ENCODE measurements around the gene AP1G1. TPM values are rescaled to one million over a fixed set of nuclear protein-coding genes. Genes with fewer than 3 reads are reported as not detected.
"Not testable (repeated sequence)": the region's sequence is repeated elsewhere in the genome, so short reads cannot be mapped to it uniquely, and the experiment has no call there.

AP1G1 gene
- total RNA-seq, 1 experiment from 2014 or later, result 139 TPM

- H3K9me3 ChIP-seq, result peaks cover 6% of the 10 kb centered on the region; the same call in 1 of the 2 replicates
- no peaks in the 10 kb centered on the region for H3K27me3 ChIP-seq (replicated peaks; ENCODE audit: control insufficient read depth, insufficient read depth, low read length)
- no TSS peak for BruUV-seq (replicated peaks)
- intact Hi-C loops (cut with micrococcal nuclease; ENCODE audit: unreplicated experiment), result no loop called here
- no peak overlapping the region for H3K4me3 Mint-ChIP-seq (ENCODE audit: unreplicated experiment)
- no peaks in the 10 kb centered on the region for H3K27me3 Mint-ChIP-seq (ENCODE audit: insufficient read depth, unreplicated experiment)
- CTCF ChIA-PET, result no interaction called here
- H3K4me1 ChIP-seq, result no peaks in the 10 kb centered on the region
- POLR2A ChIA-PET, result no interaction called here
- TF ChIP-seq, protein P1, sequence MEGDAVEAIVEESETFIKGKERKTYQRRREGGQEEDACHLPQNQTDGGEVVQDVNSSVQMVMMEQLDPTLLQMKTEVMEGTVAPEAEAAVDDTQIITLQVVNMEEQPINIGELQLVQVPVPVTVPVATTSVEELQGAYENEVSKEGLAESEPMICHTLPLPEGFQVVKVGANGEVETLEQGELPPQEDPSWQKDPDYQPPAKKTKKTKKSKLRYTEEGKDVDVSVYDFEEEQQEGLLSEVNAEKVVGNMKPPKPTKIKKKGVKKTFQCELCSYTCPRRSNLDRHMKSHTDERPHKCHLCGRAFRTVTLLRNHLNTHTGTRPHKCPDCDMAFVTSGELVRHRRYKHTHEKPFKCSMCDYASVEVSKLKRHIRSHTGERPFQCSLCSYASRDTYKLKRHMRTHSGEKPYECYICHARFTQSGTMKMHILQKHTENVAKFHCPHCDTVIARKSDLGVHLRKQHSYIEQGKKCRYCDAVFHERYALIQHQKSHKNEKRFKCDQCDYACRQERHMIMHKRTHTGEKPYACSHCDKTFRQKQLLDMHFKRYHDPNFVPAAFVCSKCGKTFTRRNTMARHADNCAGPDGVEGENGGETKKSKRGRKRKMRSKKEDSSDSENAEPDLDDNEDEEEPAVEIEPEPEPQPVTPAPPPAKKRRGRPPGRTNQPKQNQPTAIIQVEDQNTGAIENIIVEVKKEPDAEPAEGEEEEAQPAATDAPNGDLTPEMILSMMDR (IDR thresholded peaks at IDR 0.05; ENCODE audit: insufficient read depth in 1 of 2, low read depth in 1 of 2, low read length in 1 of 2, severe bottlenecking in 1 of 2, unreplicated experiment in 1 of 2), result no peak
- H3K4me1 Mint-ChIP-seq (ENCODE audit: low read depth, unreplicated experiment), result peaks cover 7% of the 10 kb centered on the region
- H3K9me3 Mint-ChIP-seq (ENCODE audit: unreplicated experiment), result peaks cover 11% of the 10 kb centered on the region
- no peak overlapping the region for H3K4me3 ChIP-seq (ENCODE audit: low read depth, low read length)
- H3K36me3 Mint-ChIP-seq (ENCODE audit: insufficient read depth, unreplicated experiment), result no peaks in the 10 kb centered on the region
- H3K36me3 ChIP-seq (ENCODE audit: control insufficient read depth, insufficient read depth, low read length), result no peaks in the 10 kb centered on the region
- no peak overlapping the region for H3K27ac Mint-ChIP-seq (ENCODE audit: unreplicated experiment)
- no peak for DNase-seq
Measured at GRCh38 chr16:71826533-71827017, 17.9 kb upstream of the AP1G1 start.

GRCh38 chr16:71817155-71817500 lies 8.5 kb upstream of the AP1G1 start:
- H3K4me1 ChIP-seq; DNase-seq; intact Hi-C loops (cut with micrococcal nuclease; ENCODE audit: unreplicated experiment); H3K4me3 Mint-ChIP-seq (ENCODE audit: unreplicated experiment); BruUV-seq (replicated peaks); H3K9me3 ChIP-seq; H3K27me3 Mint-ChIP-seq (ENCODE audit: insufficient read depth, unreplicated experiment); H3K4me1 Mint-ChIP-seq (ENCODE audit: low read depth, unreplicated experiment); H3K36me3 ChIP-seq (ENCODE audit: control insufficient read depth, insufficient read depth, low read length); H3K9me3 Mint-ChIP-seq (ENCODE audit: unreplicated experiment); H3K4me3 ChIP-seq (ENCODE audit: low read depth, low read length); H3K27me3 ChIP-seq (replicated peaks; ENCODE audit: control insufficient read depth, insufficient read depth, low read length); H3K36me3 Mint-ChIP-seq (ENCODE audit: insufficient read depth, unreplicated experiment); H3K27ac Mint-ChIP-seq (ENCODE audit: unreplicated experiment); POLR2A ChIA-PET; CTCF ChIA-PET: not testable (repeated sequence)

DNA sequence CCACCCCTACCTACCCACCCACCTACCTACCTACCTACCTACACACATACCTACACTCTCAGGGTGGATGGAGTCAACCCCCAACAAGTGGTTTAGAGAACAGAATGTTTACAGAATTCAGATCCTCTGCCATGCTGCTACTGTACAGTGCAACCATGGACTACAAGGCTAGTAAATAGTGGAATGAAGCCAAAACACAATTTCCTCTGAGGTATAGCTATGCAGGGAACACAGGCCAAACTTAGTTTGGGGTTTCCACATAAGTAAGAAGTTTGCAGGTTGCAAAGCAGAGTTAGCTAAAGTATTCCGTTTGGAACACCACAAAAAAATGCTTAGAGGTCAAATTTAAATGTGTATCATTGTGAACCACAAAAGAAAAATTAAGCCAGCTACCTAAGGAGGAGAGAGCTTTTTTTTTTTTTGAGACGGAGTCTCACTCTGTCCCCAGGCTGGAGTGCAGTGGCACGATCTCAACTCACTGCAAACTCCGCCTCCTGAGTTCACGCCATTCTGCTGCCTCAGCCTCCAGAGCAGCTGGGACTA lies 2.7 kb upstream of the AP1G1 start:
- DNase-seq, result no peak
- no peaks in the 10 kb centered on the region for H3K36me3 ChIP-seq (ENCODE audit: control insufficient read depth, insufficient read depth, low read length)
- BruUV-seq (replicated peaks), result no TSS peak
- CTCF ChIA-PET, result interaction anchor here (1.1 kb wide), 1 partner anchor 150 kb away, joined by 3 read pairs; no protein-coding TSS in a partner anchor
- H3K4me1 Mint-ChIP-seq (ENCODE audit: low read depth, unreplicated experiment), result no peaks in the 10 kb centered on the region
- H3K4me1 ChIP-seq, result 0 out of 2 replicates have a peak, but pooled peaks cover 16% of the 10 kb centered on the region
- H3K36me3 Mint-ChIP-seq (ENCODE audit: insufficient read depth, unreplicated experiment), result peaks cover 20% of the 10 kb centered on the region
- H3K9me3 ChIP-seq, result no peaks in the 10 kb centered on the region
- H3K27ac Mint-ChIP-seq (ENCODE audit: unreplicated experiment), result no peak overlapping the region
- H3K27me3 Mint-ChIP-seq (ENCODE audit: insufficient read depth, unreplicated experiment), result no peaks in the 10 kb centered on the region
- TF ChIP-seq, protein P1 (IDR thresholded peaks at IDR 0.05; ENCODE audit: insufficient read depth in 1 of 2, low read depth in 1 of 2, low read length in 1 of 2, severe bottlenecking in 1 of 2, unreplicated experiment in 1 of 2), result no peak
- POLR2A ChIA-PET, result no interaction called here
- H3K9me3 Mint-ChIP-seq (ENCODE audit: unreplicated experiment), result no peaks in the 10 kb centered on the region
- intact Hi-C loops (cut with micrococcal nuclease; ENCODE audit: unreplicated experiment), result no loop called here
- H3K4me3 ChIP-seq (ENCODE audit: low read depth, low read length), result no peak overlapping the region
- H3K27me3 ChIP-seq (replicated peaks; ENCODE audit: control insufficient read depth, insufficient read depth, low read length), result no peaks in the 10 kb centered on the region
- no peak overlapping the region for H3K4me3 Mint-ChIP-seq (ENCODE audit: unreplicated experiment)

DNA sequence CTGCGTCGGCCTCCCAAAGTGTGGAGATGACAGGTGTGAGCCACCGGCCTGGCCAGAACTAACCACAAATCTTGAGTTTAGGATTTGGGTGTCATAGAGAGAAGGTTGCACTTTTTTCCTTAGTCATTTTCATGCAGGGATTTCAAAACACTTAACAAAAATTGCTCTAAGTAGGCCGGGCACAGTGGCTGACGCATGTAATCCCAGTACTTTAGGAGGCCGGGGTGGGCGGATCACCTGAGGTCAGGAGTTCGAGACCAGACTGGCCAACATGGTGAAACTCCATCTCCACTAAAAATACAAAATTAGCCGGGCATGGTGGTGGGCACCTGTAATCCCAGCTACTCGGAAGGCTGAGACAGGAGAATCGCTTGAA lies 1.5 kb upstream of the AP1G1 start:
- Mint-ChIP-seq H3K36me3 (ENCODE audit: insufficient read depth, unreplicated experiment) (peaks cover 24% of the 10 kb centered on the region), H3K27ac (ENCODE audit: unreplicated experiment) (peak overlapping the region; percentile 97), H3K4me3 (ENCODE audit: unreplicated experiment) (peak overlapping the region; percentile 93)
- H3K9me3 ChIP-seq; BruUV-seq (replicated peaks); H3K27me3 ChIP-seq (replicated peaks; ENCODE audit: control insufficient read depth, insufficient read depth, low read length); intact Hi-C loops (cut with micrococcal nuclease; ENCODE audit: unreplicated experiment); H3K36me3 ChIP-seq (ENCODE audit: control insufficient read depth, insufficient read depth, low read length); DNase-seq; H3K9me3 Mint-ChIP-seq (ENCODE audit: unreplicated experiment); H3K27me3 Mint-ChIP-seq (ENCODE audit: insufficient read depth, unreplicated experiment); CTCF ChIA-PET; H3K4me1 Mint-ChIP-seq (ENCODE audit: low read depth, unreplicated experiment); H3K4me3 ChIP-seq (ENCODE audit: low read depth, low read length); POLR2A ChIA-PET: not testable (repeated sequence)
- H3K4me1 ChIP-seq, result 0 out of 2 replicates have a peak, but pooled peaks cover 16% of the 10 kb centered on the region

Measured in Caco-2 (cell line).